NB4 (cell line): ENCODE measurements around the gene PCDHGA10.
"Not testable (repeated sequence)": the region's sequence is repeated elsewhere in the genome, so short reads cannot be mapped to it uniquely, and the experiment has no call there.

Experiments used
- DNase-seq: peaks from one replicate; pipeline ENCODE4 v3.0.0; 2010; ENCODE audit warnings: low read depth
- H3K4me3 ChIP-seq: one replicate; pipeline ENCODE4 v1.5.1; 2011; ENCODE audit warnings: mild to moderate bottlenecking, low read depth, low read length, moderate library complexity
- MYC ChIP-seq: IDR thresholded peaks from 2 replicates; pipeline ENCODE4 v1.6.1; 2011; ENCODE audit warnings: low read depth, low read length
- POLR2A ChIP-seq: IDR thresholded peaks from 2 replicates; pipeline ENCODE4 v1.6.1; 2011; ENCODE audit warnings: mild to moderate bottlenecking; ENCODE audit not compliant: insufficient read length; ENCODE audit errors: extremely low read depth
- TF ChIP-seq, protein P1 (sequence below): IDR thresholded peaks from one replicate; pipeline ENCODE4 v1.5.1; 2012; ENCODE audit warnings: low read depth, low read length
- TF ChIP-seq, protein P2 (sequence below): IDR thresholded peaks from 2 replicates; pipeline ENCODE4 v1.6.1; 2011; ENCODE audit warnings: low read depth, low read length

PCDHGA10 gene

DNA sequence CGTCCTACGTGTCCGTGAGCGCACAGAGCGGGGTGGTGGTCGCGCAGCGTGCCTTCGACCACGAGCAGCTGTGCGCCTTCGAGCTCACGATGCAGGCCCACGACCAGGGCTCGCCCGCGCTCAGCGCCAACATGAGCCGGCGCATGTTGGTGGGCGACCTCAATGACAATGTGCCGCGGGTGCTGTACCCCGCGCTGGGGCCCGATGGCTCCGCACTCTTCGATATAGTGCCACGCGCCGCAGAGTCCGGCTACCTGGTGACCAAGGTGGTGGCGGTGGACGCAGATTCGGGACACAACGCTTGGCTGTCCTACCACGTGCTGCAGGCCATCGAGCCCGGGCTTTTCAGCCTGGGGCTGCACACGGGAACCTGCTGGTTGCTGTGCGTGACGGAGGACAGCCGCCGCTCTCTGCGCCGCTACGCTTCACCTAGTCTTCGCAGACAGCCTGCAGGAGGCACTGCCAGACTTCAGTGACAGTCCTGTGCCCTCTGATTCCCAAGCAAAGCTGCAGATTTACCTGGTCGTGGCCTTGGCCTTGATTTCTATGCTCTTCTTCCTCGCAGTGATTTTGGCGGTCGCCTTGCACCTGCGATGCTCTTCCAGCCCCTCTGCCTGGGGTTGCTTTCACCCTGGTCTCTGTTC is 15.1 kb downstream of the PCDHGA10 start:
- TF ChIP-seq, protein P1, sequence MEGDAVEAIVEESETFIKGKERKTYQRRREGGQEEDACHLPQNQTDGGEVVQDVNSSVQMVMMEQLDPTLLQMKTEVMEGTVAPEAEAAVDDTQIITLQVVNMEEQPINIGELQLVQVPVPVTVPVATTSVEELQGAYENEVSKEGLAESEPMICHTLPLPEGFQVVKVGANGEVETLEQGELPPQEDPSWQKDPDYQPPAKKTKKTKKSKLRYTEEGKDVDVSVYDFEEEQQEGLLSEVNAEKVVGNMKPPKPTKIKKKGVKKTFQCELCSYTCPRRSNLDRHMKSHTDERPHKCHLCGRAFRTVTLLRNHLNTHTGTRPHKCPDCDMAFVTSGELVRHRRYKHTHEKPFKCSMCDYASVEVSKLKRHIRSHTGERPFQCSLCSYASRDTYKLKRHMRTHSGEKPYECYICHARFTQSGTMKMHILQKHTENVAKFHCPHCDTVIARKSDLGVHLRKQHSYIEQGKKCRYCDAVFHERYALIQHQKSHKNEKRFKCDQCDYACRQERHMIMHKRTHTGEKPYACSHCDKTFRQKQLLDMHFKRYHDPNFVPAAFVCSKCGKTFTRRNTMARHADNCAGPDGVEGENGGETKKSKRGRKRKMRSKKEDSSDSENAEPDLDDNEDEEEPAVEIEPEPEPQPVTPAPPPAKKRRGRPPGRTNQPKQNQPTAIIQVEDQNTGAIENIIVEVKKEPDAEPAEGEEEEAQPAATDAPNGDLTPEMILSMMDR: no peak
- no peak for TF ChIP-seq MYC
- TF ChIP-seq, protein P2, sequence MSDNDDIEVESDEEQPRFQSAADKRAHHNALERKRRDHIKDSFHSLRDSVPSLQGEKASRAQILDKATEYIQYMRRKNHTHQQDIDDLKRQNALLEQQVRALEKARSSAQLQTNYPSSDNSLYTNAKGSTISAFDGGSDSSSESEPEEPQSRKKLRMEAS: no peak
- no peak for TF ChIP-seq POLR2A
- DNase-seq: no peak
- H3K4me3 ChIP-seq: no peak overlapping the region

DNA sequence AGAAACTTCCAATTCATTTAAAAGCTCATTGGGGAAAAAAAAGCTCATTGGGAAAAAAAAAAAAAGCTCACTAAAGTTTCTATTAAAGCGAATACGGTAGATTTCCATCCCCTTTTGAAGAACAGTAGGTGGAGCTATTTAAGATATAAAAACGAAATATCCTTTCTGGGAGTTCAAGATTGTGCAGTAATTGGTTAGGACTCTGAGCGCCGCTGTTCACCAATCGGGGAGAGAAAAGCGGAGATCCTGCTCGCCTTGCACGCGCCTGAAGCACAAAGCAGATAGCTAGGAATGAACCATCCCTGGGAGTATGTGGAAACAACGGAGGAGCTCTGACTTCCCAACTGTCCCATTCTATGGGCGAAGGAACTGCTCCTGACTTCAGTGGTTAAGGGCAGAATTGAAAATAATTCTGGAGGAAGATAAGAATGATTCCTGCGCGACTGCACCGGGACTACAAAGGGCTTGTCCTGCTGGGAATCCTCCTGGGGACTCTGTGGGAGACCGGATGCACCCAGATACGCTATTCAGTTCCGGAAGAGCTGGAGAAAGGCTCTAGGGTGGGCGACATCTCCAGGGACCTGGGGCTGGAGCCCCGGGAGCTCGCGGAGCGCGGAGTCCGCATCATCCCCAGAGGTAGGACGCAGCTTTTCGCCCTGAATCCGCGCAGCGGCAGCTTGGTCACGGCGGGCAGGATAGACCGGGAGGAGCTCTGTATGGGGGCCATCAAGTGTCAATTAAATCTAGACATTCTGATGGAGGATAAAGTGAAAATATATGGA is 17.7 kb downstream of the PCDHGA10 start, which contains the start of gene PCDHGA12:
TSS of gene PCDHGA12 (plus strand) at position 176 of the 782 bp plus-strand sequence. CDS start at position 429, 253 bp downstream.
- peak within 1 kb of the TSS; percentile 42 for H3K4me3 ChIP-seq
- peak; percentile 88 for DNase-seq

DNA sequence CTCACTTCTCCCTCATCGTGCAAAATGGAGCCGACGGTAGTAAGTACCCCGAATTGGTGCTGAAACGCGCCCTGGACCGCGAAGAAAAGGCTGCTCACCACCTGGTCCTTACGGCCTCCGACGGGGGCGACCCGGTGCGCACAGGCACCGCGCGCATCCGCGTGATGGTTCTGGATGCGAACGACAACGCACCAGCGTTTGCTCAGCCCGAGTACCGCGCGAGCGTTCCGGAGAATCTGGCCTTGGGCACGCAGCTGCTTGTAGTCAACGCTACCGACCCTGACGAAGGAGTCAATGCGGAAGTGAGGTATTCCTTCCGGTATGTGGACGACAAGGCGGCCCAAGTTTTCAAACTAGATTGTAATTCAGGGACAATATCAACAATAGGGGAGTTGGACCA is 18.5 kb downstream of the PCDHGA10 start:
- DNase-seq: no peak
- TF ChIP-seq, protein P2: no peak
- no peak for TF ChIP-seq POLR2A
- TF ChIP-seq MYC: no peak
- TF ChIP-seq, protein P1: no peak
- H3K4me3 ChIP-seq: peak overlapping the region; percentile 42

More for the DNA sequence above, 17.7 kb downstream of the PCDHGA10 start, which contains the start of gene PCDHGA12:
- TF ChIP-seq, protein P2: no peak
- TF ChIP-seq, protein P1: peak; percentile 67
- TF ChIP-seq MYC (peak; percentile 48; the same call in 1 of the 2 replicates), POLR2A (no peak)

DNA sequence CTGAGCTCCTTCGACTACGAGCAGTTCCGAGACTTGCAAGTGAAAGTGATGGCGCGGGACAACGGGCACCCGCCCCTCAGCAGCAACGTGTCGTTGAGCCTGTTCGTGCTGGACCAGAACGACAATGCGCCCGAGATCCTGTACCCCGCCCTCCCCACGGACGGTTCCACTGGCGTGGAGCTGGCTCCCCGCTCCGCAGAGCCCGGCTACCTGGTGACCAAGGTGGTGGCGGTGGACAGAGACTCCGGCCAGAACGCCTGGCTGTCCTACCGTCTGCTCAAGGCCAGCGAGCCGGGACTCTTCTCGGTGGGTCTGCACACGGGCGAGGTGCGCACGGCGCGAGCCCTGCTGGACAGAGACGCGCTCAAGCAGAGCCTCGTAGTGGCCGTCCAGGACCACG is 19.5 kb downstream of the PCDHGA10 start:
- H3K4me3 ChIP-seq, DNase-seq: not testable (repeated sequence)

DNA sequence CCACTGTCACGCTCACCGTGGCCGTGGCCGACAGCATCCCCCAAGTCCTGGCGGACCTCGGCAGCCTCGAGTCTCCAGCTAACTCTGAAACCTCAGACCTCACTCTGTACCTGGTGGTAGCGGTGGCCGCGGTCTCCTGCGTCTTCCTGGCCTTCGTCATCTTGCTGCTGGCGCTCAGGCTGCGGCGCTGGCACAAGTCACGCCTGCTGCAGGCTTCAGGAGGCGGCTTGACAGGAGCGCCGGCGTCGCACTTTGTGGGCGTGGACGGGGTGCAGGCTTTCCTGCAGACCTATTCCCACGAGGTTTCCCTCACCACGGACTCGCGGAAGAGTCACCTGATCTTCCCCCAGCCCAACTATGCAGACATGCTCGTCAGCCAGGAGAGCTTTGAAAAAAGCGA is 19.9 kb downstream of the PCDHGA10 start:
- not testable (repeated sequence) for H3K4me3 ChIP-seq, DNase-seq

DNA sequence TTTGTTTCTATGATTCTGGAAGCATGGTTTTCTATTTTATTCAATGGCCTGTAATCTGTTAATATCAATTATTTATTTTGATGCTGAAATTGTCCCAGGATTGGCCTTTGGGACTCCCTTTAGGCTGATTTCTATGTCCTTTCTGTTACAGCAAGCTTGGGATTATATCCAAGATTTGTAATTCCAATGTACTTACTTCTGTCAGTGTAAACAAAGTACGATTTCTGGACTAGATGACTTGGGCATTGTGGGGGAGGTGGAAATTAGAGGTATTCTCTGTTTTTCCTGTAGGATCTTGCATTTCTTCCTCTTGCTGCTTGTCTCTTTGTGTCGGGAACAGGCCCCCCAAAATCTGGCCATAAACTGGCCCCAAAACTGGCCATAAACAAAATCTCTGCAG is 21.2 kb downstream of the PCDHGA10 start:
- no peak for TF ChIP-seq POLR2A
- TF ChIP-seq, protein P1: no peak
- no peak for DNase-seq
- H3K4me3 ChIP-seq: no peak overlapping the region

DNA sequence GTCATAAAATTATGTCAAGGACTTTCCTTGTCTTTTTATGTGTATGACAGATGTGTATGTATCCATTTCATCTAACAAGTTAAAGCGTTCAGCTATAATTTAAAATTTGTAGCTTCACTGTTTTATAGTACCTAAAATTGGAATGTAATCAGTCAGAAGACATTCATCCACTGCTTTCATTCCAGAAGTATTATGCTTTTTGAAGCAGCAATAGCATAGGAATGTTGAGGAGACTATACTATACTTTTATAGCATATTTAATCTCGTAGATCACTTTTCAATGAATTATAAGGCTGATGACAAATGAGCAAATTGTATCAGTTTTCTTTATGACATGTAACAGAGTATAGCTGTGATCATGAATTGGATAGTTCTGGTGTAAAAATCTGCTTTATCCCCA is 24.4 kb downstream of the PCDHGA10 start:
- no peak for DNase-seq

More for the DNA sequence above, 24.4 kb downstream of the PCDHGA10 start:
- TF ChIP-seq, protein P1: no peak
- no peak for TF ChIP-seq MYC
- TF ChIP-seq, protein P2: no peak
- no peak for TF ChIP-seq POLR2A
- no peak overlapping the region for H3K4me3 ChIP-seq
